Spleen (tissue), 11 donors: ENCODE measurements around the gene RECK. TPM values are rescaled to one million over a fixed set of nuclear protein-coding genes. Genes with fewer than 3 reads are reported as not detected.

Source experiments
- DNase-seq: peaks from one replicate; pipeline ENCODE4 v3.0.0-alpha.2; 2020
- H3K27ac ChIP-seq, 8 donors: fragments of 200-600 bp; sonication (generic) in 7 of 8; 1 replicate in 4 of 8; 2 replicates in 4 of 8; pipeline versions ENCODE4 v1.5.0 to v1.8.0; 2016 to 2021; ENCODE audit warnings: inconsistent platforms in 4 of 8, mild to moderate bottlenecking in 4 of 8, moderate library complexity in 1 of 8
- H3K27me3 ChIP-seq, 7 donors: fragments of 200-600 bp; sonication (generic) in 6 of 7; replicated peaks in 1 of 7; 1 replicate in 4 of 7; 2 replicates in 3 of 7; pipeline versions ENCODE4 v1.5.0 to v1.8.0; 2016 to 2021; ENCODE audit warnings: inconsistent platforms in 3 of 7, mild to moderate bottlenecking in 1 of 7
- H3K36me3 ChIP-seq, 6 donors: fragments of 200-600 bp; sonication (generic) in 5 of 6; 1 replicate in 4 of 6; 2 replicates in 2 of 6; pipeline versions ENCODE4 v1.5.0 to v1.8.0; 2016 to 2021; ENCODE audit warnings: inconsistent platforms in 2 of 6
- H3K4me1 ChIP-seq, 6 donors: fragments of 200-600 bp; sonication (generic) in 5 of 6; 1 replicate in 3 of 6; 2 replicates in 3 of 6; pipeline versions ENCODE4 v1.5.0 to v1.8.0; 2016 to 2021; ENCODE audit warnings: inconsistent platforms in 3 of 6
- H3K4me3 ChIP-seq, 8 donors: fragments of 200-600 bp; sonication (generic) in 7 of 8; 1 replicate in 4 of 8; 2 replicates in 4 of 8; pipeline versions ENCODE4 v1.5.0 to v1.8.0; 2016 to 2021; ENCODE audit warnings: inconsistent platforms in 4 of 8, mild to moderate bottlenecking in 4 of 8, moderate library complexity in 2 of 8
- H3K9me3 ChIP-seq, 8 donors: fragments of 200-600 bp; sonication (generic) in 7 of 8; 1 replicate in 4 of 8; 2 replicates in 4 of 8; pipeline versions ENCODE4 v1.5.0 to v1.8.0; 2016 to 2021; ENCODE audit warnings: inconsistent platforms in 4 of 8
- POLR2A ChIP-seq, 3 donors: fragments of 450-650 bp; IDR thresholded peaks; one replicate each; pipeline ENCODE4 v1.5.1; 2017; ENCODE audit warnings: antibody characterized with exemption in 3 of 3, mild to moderate bottlenecking in 1 of 3
- POLR2AphosphoS5 ChIP-seq, 3 donors: sonication (generic); formaldehyde crosslinking; IDR thresholded peaks; one replicate each; pipeline ENCODE4 v1.5.1; 2017; ENCODE audit warnings: antibody characterized with exemption in 3 of 3
- WGBS, 5 donors: extraction: QIAGEN DNeasy Blood & Tissue Kit in 3 of 5; methylation state at CpG; one replicate each; pipeline versions ENCODE4 v1.1.5 to v1.1.7; 2013 to 2018; 5-methylcytosine and 5-hydroxymethylcytosine counted together
- intact Hi-C: fragments of 100-400 bp; cut with DNase I; formaldehyde crosslinking; loops from one replicate; pipeline ENCODE4 v1.15.0; 2023; ENCODE audit warnings: low total_unique reads
- polyA plus RNA-seq, 3 donors: library from polyadenylated mRNA; stranded (reverse); fragments of 200-250 nt; gene quantifications; one replicate each; pipeline ENCODE4 v1.2.1, GENCODE V29; 2013
- total RNA-seq, 7 donors: library from RNA; depleted of rRNA in 3 of 7; stranded (reverse); fragments of >200 nt in 3 of 7; fragmentation: NEBNext Ultra II Directional in 4 of 7; extraction: Animal tissue kit (Norgen Biotek cat#: 25700) in 4 of 7; gene quantifications; one replicate each; pipeline versions ENCODE4 v1.1.0 to v1.2.1, GENCODE V29; 2016 to 2021
- TF ChIP-seq, protein P1 (sequence below), 11 experiments: fragments of 200-600 bp in 7 of 11; fragments of 450-650 bp in 4 of 11; sonication (generic) in 4 of 11; IDR thresholded peaks in 8 of 11; conservative IDR thresholded peaks in 3 of 11; 1 replicate in 7 of 11; 2 replicates in 4 of 11; pipeline versions ENCODE4 v1.4.0 to v1.8.0; 2016 to 2021; ENCODE audit warnings: antibody characterized with exemption in 11 of 11, inconsistent platforms in 4 of 11, mild to moderate bottlenecking in 1 of 11
- donor health status: healthy with polysubstance abuse.
- donor health status: DM: no; HTN: no; CAD: no; lungs with moderate emphysema.
- donor health status: DM: no; HTN: no; CAD: no.
- donor health status: Bipolar disorder and iron deficiency.
- donor health status: healthy.
- donor health status: DM: no; HTN: no; CAD: no.
- donor health status: DM: yes; HTN: yes; CAD: no.

The RECK gene
- total and polyA plus RNA-seq, 10 donors: 2.7 to 16.0 (median 9.8) TPM

DNA sequence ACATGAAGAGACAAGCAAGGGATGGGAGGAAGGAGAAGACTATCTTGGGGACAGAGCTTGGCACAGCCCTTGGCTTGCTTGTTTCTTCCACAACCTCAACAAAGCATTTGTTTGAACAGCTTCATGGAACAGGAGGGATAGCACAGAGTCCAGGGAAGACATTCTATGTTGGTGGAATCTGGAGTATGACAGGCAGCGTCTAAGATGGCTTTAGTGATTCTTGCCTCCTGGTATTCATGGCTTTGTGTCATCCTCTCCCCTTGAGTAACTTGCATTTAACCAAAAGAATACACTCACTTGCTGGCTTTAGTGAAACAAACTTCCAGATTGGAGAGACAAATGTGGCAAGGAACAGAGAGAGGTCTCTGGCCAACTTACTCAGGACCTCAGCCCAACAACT, 30.8 kb upstream of the RECK start:
- Histone ChIP-seq H3K36me3 (no peaks in the 10 kb centered on the region), H3K27ac (no peak overlapping the region), H3K4me3 (no peak overlapping the region), H3K4me1 (peaks cover 0 to 26% (median 10%) of the 10 kb centered on the region in 6 donors), H3K9me3 (peaks cover 0 to 12% (median 9%) of the 10 kb centered on the region in 8 donors), H3K27me3 (peaks cover 0 to 15% (median 0%) of the 10 kb centered on the region in 7 donors)
- no peak for DNase-seq
- intact Hi-C loops: no loop called here
- WGBS, 5 donors: 83 to 96% (median 84%) methylated on average over 1 of the region's 1 CpG
- TF ChIP-seq, protein P1, sequence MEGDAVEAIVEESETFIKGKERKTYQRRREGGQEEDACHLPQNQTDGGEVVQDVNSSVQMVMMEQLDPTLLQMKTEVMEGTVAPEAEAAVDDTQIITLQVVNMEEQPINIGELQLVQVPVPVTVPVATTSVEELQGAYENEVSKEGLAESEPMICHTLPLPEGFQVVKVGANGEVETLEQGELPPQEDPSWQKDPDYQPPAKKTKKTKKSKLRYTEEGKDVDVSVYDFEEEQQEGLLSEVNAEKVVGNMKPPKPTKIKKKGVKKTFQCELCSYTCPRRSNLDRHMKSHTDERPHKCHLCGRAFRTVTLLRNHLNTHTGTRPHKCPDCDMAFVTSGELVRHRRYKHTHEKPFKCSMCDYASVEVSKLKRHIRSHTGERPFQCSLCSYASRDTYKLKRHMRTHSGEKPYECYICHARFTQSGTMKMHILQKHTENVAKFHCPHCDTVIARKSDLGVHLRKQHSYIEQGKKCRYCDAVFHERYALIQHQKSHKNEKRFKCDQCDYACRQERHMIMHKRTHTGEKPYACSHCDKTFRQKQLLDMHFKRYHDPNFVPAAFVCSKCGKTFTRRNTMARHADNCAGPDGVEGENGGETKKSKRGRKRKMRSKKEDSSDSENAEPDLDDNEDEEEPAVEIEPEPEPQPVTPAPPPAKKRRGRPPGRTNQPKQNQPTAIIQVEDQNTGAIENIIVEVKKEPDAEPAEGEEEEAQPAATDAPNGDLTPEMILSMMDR (IDR thresholded peaks at IDR 0.05 in 8 of 11, conservative IDR thresholded peaks at IDR 0.05 in 3 of 11): no peak
- no peak for TF ChIP-seq POLR2AphosphoS5 (IDR thresholded peaks at IDR 0.05)
- no peak for TF ChIP-seq POLR2A (IDR thresholded peaks at IDR 0.05)

DNA sequence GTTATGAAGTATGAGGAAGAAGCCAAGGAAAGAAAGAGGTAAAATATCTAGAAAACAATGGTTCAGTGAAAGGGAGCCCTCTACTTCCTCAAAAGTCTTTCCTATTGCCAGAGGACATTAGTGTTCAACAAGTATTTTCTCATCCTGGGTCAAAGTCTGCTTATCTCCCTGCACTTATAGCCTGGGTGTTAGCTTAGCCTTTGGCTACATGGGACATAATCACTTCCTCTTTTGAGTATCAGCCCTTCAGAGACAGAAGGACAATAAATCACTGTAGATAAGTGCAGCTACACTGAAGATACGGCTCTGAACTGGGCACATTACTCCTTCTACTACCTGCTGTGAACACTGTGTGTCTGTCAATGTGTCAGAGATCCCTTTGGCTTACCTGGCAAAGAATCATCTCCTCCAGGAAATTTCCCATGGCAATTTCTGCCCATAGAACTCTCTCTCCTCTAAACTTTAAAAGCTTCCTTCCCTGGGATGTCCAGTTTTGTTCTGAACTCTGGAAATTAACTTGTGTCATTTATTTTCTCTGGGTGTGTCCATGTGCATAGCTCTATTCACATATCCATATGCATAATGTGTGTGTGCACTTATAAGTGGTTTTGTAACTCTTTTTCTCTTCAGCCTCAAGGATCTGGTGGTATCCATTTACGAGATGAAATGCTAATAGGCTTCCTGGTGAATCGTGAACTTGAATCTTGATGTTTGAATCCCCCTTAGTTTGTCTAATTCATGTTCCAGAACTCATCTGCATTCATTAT, 30.0 kb upstream of the RECK start:
- H3K4me3 ChIP-seq: no peak overlapping the region
- H3K27me3 ChIP-seq: peaks cover 0 to 15% (median 0%) of the 10 kb centered on the region in 7 donors
- TF ChIP-seq, protein P1 (IDR thresholded peaks at IDR 0.05 in 8 of 11, conservative IDR thresholded peaks at IDR 0.05 in 3 of 11): no peak
- TF ChIP-seq POLR2AphosphoS5 (IDR thresholded peaks at IDR 0.05) (no peak), POLR2A (IDR thresholded peaks at IDR 0.05) (no peak)
- no peak overlapping the region for H3K27ac ChIP-seq
- peaks cover 0 to 12% (median 9%) of the 10 kb centered on the region in 8 donors for H3K9me3 ChIP-seq
- H3K36me3 ChIP-seq: no peaks in the 10 kb centered on the region
- no peak for DNase-seq
- H3K4me1 ChIP-seq: peaks cover 0 to 26% (median 10%) of the 10 kb centered on the region in 6 donors
- 58 to 65% (median 59%) methylated on average over 3 of the region's 3 CpGs for whole genome bisulfite sequencing, 5 donors
- intact Hi-C loops: no loop called here

DNA sequence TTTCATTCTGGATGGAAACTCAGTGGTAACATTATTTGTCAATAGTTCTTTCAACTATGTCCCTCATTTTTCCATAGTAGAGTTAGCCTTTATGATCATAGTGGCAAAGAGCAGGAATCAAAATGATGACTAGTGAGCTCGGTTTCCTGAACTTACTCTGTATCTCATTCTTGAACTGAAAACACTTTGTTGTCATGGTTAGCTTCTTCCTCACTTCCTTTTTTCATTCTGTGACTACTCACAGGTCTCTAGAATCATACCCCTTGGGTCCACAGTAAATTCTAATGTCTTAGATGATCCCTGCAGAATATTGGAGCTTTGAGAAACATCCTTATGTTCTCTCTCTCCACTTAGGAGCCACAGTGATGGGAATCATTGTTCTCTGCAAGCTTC, 29.4 kb upstream of the RECK start:
- no peak for TF ChIP-seq POLR2AphosphoS5 (IDR thresholded peaks at IDR 0.05)
- TF ChIP-seq POLR2A (IDR thresholded peaks at IDR 0.05): no peak
- TF ChIP-seq, protein P1 (IDR thresholded peaks at IDR 0.05 in 8 of 11, conservative IDR thresholded peaks at IDR 0.05 in 3 of 11): no peak
- peaks cover 0 to 10% (median 0%) of the 10 kb centered on the region in 7 donors for H3K27me3 ChIP-seq
- DNase-seq: no peak
- H3K4me3 ChIP-seq: no peak overlapping the region
- WGBS, 5 donors: 31 to 57% (median 45%) methylated on average over 1 of the region's 1 CpG
- intact Hi-C loops: no loop called here
- H3K4me1 ChIP-seq: peaks cover 0 to 26% (median 10%) of the 10 kb centered on the region in 6 donors
- no peak overlapping the region for H3K27ac ChIP-seq
- H3K36me3 ChIP-seq: no peaks in the 10 kb centered on the region
- peaks cover 0 to 12% (median 9%) of the 10 kb centered on the region in 8 donors for H3K9me3 ChIP-seq

DNA sequence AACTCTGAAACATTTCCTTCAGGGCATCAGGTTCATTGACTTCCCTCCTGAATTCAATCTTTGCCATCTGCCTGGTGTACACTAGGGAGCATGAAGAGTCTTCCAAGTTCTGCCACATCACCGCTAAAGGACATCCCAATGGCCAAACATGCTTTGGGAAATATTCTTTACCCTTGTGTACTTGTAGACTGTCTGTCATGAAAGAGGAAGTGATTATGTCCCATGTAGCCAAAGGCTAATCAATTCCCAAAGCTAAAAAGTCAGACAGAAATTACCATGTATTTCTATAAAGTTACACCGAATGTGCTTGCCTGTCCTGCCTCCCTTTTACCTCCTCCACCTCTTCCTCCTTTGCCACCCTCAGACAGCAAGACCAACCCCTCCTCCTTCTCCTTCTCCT, 28.9 kb upstream of the RECK start:
- no peak for DNase-seq
- Histone ChIP-seq H3K27me3 (peaks cover 0 to 9% (median 0%) of the 10 kb centered on the region in 7 donors), H3K27ac (no peak overlapping the region), H3K36me3 (no peaks in the 10 kb centered on the region), H3K4me1 (peaks cover 0 to 26% (median 10%) of the 10 kb centered on the region in 6 donors), H3K9me3 (peaks cover 0 to 12% (median 9%) of the 10 kb centered on the region in 8 donors), H3K4me3 (no peak overlapping the region)
- whole genome bisulfite sequencing, 5 donors: 87 to 98% (median 89%) methylated on average over 2 of the region's 2 CpGs
- intact Hi-C loops: no loop called here
- TF ChIP-seq, protein P1 (IDR thresholded peaks at IDR 0.05 in 8 of 11, conservative IDR thresholded peaks at IDR 0.05 in 3 of 11): no peak
- TF ChIP-seq POLR2A (IDR thresholded peaks at IDR 0.05) (no peak), POLR2AphosphoS5 (IDR thresholded peaks at IDR 0.05) (no peak)
